GM10847 (cell line): ENCODE results near the gene SERPINI1.
A peak's percentile ranks its signal among the peaks of the same experiment; 100 is the strongest.

Source experiments
- POLR2A ChIP-seq: IDR thresholded peaks from 2 replicates; pipeline ENCODE4 v1.6.1; 2011; ENCODE audit not compliant: insufficient read length; ENCODE audit errors: extremely low read depth

The SERPINI1 gene, protein sequence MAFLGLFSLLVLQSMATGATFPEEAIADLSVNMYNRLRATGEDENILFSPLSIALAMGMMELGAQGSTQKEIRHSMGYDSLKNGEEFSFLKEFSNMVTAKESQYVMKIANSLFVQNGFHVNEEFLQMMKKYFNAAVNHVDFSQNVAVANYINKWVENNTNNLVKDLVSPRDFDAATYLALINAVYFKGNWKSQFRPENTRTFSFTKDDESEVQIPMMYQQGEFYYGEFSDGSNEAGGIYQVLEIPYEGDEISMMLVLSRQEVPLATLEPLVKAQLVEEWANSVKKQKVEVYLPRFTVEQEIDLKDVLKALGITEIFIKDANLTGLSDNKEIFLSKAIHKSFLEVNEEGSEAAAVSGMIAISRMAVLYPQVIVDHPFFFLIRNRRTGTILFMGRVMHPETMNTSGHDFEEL

DNA sequence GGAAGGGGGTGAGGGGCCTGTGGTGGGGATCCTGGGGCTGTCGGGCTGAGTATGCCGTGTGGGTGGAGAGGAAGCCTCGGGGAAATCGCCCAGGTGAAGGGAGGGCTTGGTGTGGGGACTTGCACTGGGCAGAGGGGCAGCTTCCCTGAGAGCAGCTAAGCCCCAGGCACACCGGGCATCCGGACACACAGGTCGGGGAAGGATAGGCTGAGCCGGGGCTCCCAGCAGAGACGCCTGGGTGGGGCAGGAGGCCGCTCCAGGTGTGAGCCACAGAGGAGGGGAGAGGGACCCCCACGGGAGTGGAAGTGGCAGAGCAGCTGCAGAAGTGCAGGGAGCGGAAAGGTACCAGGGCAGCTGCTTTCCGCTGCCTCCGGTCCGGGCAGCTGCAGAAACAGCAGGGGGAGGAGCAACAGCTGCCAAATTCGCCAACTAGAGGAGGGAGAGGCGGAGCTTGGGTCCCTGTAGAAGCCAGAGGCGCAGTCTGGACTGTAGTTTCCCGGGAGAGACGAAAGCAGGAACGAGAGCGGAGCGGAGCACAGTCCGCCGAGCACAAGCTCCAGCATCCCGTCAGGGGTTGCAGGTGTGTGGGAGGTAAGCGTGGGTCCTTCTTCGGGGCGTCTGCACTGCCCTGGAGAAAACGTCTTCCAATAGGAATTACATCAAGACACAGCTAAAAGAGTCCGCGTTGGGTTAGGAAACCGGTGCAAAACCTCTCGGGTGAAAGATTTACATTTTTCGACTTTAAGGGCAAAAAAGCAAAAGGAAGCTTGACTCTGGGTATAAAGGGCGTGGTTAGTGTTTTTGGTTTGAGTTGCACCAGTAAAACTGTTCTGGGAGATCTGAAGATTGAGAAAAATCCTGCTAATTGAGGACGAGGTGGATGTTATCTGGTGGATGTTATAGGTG, at the start of gene SERPINI1:
Gene SERPINI1, plus strand, starts transcription at position 489 of the 906 bp plus-strand sequence. CDS start 53,408 bp downstream, outside the sequence.
- TF ChIP-seq POLR2A: peak; percentile 64

DNA sequence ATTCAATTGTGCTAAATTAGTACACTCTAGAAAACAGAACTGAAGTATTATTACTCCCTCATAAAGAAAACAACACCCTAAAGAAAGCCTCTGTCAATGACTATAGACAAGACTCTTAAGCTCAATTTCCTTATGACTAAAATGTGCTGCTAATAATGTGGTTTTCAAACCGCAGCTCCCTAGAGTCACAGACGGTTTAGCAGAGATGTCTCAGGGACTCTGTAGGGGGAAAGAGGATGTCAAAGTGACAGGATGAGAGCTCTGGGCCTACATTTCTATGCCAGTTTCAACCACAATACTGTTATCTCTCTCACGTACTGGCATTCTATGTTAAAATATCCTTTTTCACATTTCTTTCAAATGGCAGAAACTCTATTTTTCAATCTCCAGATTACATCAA, 44.2 kb upstream of the SERPINI1 start:
- no peak for TF ChIP-seq POLR2A

DNA sequence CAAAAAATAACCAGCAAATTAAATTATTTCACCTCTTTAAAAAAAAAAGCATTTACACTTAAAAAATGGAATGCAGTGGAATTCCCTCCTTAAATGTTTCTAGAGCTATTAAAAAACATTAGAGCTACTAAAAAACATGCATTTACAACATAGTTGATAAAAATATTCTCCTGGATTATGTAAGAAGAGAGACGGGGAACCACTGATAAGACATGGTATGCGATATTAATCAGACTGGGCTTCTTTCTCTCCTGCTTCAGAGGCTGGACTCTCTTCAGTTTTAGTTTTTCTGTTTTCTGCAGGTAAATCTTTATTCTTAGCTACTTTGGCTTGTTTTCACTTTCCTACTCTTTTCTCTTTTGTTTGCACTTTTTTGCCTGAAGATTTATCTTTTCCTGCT, 41.4 kb upstream of the SERPINI1 start:
- TF ChIP-seq POLR2A: no peak

DNA sequence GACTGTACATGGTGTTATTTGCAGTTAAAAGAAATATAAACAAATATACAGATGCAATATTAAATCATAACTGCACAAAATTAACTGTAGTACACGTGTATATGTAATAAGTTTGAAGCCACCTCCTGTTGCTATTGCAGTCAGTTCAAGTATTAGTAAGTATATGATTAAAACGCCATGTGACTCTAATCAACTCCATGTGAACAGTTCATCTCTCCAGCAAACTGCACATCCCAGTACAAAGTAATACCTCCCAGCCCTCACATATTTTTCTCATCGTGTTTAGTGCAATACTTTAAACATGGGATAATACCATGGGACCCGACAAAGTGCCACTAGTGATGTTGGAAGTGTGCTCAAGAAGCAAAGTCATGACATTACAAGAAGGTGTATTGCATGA, 35.5 kb upstream of the SERPINI1 start:
- no peak for TF ChIP-seq POLR2A

DNA sequence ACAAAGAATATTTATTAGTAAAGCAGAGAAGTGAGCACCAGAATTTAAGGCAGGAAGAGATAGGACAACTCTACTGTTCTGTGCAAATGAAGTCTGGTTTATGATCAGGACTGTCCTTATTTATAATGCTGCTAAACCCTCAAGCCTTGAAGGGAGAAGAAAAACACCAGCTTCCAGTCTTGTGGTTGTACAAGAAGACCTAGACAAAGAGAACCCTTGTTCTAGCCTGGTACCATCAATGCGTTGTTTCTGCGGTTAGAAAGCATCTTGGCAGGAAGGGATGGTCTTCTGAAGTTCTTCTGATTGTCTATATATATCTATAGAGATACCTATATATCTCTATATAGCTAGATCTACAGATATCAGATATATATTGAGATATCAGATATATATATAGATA, 34.6 kb upstream of the SERPINI1 start:
- TF ChIP-seq POLR2A: no peak

DNA sequence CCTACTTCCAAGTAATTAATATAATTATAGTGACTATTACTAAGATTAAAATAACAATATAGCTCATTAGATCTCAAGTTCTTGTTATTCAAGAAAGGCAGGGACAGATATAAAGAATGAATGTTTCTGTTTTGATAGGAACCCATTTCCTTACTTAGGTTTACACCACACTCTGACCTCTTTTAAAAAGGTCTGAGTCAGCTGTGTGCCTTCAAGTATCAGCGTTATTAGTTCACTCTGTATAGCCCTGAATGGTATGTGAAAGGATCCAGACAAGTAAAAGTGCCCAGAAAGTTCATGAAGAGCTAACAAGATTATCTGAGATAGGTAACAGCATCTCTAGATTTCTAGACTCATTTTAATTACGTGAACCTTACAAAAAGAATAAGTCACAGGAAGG, 29.7 kb upstream of the SERPINI1 start:
- TF ChIP-seq POLR2A: no peak

DNA sequence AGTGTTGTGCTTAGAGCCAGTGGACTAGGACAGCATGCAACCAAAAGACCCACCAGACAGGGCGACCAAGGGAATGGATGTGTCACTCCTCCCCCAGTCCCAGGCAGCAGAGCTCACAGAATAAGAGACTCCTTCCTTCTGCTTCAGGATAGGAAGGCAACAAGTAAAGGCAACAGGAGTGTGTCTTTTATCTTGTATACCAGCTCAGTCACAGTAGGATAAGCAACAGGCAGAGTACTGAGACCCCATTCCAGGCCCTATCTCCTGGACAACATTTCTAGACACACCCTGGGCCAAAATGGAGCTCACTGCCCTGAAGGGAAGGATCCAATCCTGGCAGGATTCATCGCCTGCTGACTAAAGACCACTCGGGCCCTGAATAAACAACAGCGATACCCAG, 25.8 kb upstream of the SERPINI1 start:
- no peak for TF ChIP-seq POLR2A

DNA sequence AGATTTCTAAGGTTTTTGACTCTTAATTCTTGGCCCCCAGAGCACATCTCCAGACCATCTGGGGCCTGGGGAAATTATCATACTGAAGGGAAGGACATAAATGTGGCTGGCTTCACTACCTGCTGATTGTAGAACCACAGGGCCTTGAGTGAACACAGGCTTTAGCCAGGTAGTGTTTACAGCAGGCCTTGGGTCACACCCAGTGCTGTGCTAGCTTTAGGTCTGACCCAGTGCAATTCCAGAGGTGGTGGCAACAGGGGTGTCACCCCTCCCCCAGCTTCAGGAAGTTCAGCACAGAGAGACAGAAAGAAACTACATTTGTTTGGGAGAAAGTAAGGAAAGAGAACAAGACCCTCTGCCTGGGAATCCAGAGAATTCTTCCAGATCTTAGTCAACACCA, 25.0 kb upstream of the SERPINI1 start:
- TF ChIP-seq POLR2A: no peak

DNA sequence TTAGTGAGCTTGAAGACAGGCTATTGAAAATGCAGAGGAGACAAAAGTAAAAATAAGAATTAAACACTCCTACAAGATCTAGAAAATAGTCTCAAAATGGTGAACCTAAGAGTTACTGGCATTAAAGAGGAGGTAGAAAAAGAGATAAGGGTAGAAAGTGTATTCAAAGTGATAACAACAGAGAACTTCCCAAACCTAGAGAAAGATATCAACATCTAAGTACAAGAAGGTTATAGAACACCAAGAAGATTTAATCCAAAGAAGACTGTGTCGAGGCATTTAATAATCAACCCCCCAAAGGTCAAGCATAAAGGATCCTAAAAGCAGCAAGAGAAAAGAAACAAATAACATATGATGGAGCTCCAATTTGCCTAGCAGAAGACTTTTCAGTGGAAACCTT, 24.1 kb upstream of the SERPINI1 start:
- no peak for TF ChIP-seq POLR2A

DNA sequence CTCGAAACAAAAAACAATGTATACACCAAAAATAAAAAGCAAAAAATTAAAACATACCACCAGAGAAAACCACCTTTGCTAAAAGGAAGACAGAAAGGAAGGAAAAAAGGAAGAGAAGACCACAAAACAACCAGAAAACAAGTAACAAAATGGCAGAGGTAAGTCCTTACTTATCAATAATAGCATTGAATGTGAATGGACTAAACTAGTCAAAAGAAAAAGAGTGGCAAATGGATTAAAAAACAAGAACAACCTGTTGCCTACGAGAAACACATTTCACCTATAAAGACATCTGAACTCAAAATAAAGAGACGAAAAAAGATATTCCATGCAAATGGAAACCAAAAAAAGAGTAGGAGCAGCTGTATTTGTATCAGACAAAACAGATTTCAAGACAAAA, 23.1 kb upstream of the SERPINI1 start:
- TF ChIP-seq POLR2A: no peak

DNA sequence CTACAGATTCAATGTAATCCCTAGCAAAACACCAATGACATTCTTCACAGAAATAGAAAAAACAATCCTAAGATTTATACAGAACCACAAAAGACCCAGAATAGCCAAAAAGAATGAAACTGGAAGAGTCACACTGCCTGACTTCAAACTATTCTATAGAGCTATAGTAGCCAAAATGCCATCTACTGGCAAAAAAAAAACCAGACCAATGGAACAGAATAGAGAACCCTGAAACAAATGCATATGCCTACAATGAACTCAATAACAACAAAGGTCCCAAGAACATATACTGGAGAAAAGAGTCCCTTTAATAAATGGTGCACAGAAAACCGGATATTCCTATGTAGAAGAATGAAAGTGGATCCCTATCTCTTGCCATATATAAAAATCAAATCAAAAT, 20.6 kb upstream of the SERPINI1 start:
- TF ChIP-seq POLR2A: no peak

DNA sequence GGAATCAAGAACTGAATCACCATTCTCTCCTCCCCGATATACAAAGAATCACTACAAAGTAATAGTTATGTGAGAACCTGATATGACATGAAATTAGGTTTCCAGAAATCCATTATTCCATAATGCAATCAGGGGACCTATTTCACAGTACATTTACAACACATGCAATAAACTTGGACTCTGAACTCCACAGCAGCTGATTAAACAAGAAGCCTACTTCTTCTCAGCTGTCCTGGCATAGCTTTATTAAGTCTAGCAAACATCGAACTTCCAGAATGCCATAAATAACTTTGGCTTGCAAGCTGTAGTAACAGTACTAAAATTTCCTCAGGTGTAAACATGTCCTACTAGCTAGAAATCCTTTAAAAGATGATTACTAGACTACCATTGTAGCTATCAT, 18.6 kb upstream of the SERPINI1 start:
- no peak for TF ChIP-seq POLR2A

DNA sequence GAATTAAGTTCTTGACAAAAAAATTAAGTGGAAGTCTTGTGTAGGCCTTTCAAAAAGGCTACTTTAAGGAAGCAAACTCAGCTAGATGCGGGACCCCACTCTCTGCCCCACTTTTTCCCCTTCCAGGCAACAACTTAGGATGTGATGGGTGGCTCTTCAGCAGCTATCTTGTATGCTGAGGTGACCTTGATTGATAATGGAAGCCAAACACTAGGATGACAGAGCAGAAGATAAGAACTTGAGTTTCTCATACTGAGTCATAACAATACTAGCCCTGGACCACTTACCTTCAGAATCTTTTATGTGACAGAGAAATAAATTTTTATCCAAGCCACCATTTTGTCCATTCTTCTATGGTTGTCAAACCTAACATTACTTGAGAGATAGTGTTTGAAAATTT, 16.9 kb upstream of the SERPINI1 start:
- no peak for TF ChIP-seq POLR2A

DNA sequence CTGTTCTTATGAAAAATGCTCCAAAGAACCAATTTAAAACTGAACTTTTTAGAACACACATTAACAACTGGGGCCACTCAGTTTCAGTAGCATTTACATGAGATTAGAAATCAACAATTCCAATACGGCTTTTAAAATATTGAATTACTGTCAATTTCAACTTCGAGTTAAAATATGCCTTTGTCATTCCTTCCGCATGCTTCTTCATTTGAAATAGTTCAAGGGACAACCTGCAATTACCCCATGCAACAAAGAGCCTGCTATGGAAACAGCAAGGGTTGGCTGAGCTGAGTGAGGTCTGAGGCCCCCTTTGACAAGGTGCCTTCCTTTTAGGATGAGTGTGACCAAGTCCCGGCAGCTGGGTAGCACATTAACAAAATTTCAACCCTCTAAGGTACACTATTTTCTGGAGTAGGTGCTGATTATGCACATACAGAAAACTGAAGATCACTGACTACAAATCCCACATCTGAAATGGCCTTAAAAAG, 12.5 kb upstream of the SERPINI1 start:
- no peak for TF ChIP-seq POLR2A

DNA sequence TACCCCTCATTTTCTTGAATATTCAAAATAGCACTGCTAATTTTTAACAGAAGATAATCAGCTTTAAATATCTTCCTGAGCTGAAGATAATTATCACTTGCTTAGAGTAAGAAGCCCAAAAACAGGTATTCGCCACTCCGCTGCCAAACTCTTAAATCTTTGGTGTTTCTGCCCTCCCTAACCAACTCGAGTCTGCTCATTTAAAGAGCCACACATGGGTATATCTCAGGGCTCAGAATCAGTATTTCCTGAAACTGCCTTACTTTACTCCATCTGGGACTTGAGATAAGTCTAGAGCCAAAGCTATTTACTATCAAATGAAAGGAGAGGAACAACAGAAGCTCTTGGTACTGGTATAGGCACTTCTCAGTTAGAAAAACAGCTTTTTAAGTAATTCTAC, 11.6 kb upstream of the SERPINI1 start:
- no peak for TF ChIP-seq POLR2A

DNA sequence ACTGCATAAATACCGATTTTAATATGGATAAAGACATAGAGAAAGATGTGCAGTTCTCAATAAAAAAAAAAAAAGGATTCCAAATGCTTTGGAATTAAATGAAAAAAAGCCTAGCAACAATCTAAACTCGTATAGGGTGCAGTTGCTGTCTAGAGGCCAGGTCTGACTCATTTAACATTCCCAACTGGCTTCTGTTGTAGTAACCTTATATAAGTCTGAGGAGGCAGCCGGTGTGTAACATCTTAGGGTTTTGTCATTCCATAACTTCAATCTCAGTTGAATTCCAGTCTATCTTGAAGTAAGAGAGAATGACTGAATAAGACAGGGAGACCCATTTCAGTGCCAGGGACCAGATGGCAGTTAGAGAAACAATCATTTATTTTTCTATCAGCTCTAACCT, 7.3 kb upstream of the SERPINI1 start:
- no peak for TF ChIP-seq POLR2A
